Measurements from ENCODE around the gene TMEM132E.

GRCh38 chr17:34673995-34674890, 94.9 kb downstream of the TMEM132E start:
- TF ChIP-seq CTCF (IDR thresholded peaks at IDR 0.05) (no peak), POLR2A (IDR thresholded peaks at IDR 0.05) (no peak)

Data from adrenal gland (tissue), 5 donors.